Parathyroid adenoma (tissue), 2 donors: ENCODE data around the gene TWIST2.

Source experiments
- H2AFZ ChIP-seq: fragments of 300-600 bp; sonication (generic); one replicate; pipeline ENCODE4 v1.7.0; 2017; ENCODE audit warnings: antibody characterized with exemption, mild to moderate bottlenecking
- H3K27ac ChIP-seq: fragments of 300-600 bp; sonication (generic); one replicate; pipeline ENCODE4 v1.7.0; 2017
- H3K27me3 ChIP-seq: fragments of 300-600 bp; sonication (generic); one replicate; pipeline ENCODE4 v1.7.0; 2017; ENCODE audit warnings: low read length; ENCODE audit not compliant: control insufficient read depth, insufficient read depth
- H3K36me3 ChIP-seq: fragments of 300-600 bp; sonication (generic); one replicate; pipeline ENCODE4 v1.7.0; 2017; ENCODE audit warnings: low read length; ENCODE audit not compliant: control insufficient read depth, insufficient read depth
- H3K4me1 ChIP-seq: fragments of 300-600 bp; sonication (generic); one replicate; pipeline ENCODE4 v1.7.0; 2017; ENCODE audit warnings: control low read depth
- H3K4me2 ChIP-seq: fragments of 300-600 bp; sonication (generic); one replicate; pipeline ENCODE4 v1.7.0; 2017; ENCODE audit warnings: low read length
- H3K4me3 ChIP-seq: fragments of 300-600 bp; sonication (generic); one replicate; pipeline ENCODE4 v1.7.0; 2017; ENCODE audit warnings: low read depth, low read length
- H3K79me2 ChIP-seq: fragments of 300-600 bp; sonication (generic); one replicate; pipeline ENCODE4 v1.7.0; 2017; ENCODE audit warnings: control low read depth
- H3K9ac ChIP-seq: fragments of 300-600 bp; sonication (generic); one replicate; pipeline ENCODE4 v1.7.0; 2017; ENCODE audit warnings: mild to moderate bottlenecking
- H3K9me3 ChIP-seq: fragments of 300-600 bp; sonication (generic); one replicate; pipeline ENCODE4 v1.7.0; 2017; ENCODE audit warnings: low read length; ENCODE audit not compliant: control insufficient read depth
- CTCF ChIP-seq: fragments of 300-600 bp; sonication (generic); IDR thresholded peaks from one replicate; pipeline ENCODE4 v1.7.0; 2017; ENCODE audit warnings: antibody characterized with exemption, mild to moderate bottlenecking
- donor health status: primary hyperparathyroidism.

Gene TWIST2

GRCh38 chr2:238956676-238957075 is 108.8 kb downstream of the TWIST2 start:
- H3K9me3 ChIP-seq, result no peaks in the 10 kb centered on the region
- no peaks in the 10 kb centered on the region for H3K27me3 ChIP-seq
- H3K9ac ChIP-seq, result no peak overlapping the region

More at GRCh38 chr2:238956676-238957075, 108.8 kb downstream of the TWIST2 start:
- no peaks in the 10 kb centered on the region for H3K4me1 ChIP-seq
- H3K4me2 ChIP-seq, result no peak overlapping the region
- no peak overlapping the region for H3K4me3 ChIP-seq
- H2AFZ ChIP-seq, result no peak overlapping the region
- H3K36me3 ChIP-seq, result no peaks in the 10 kb centered on the region
- H3K27ac ChIP-seq, result no peak overlapping the region
- no peak for TF ChIP-seq CTCF
- H3K79me2 ChIP-seq, result no peaks in the 10 kb centered on the region
